Measurements from ENCODE around the gene PLPPR1.

PLPPR1 gene

GRCh38 chr9:101138509-101138908, 110.0 kb downstream of the PLPPR1 start:
- Mint-ChIP-seq H3K27me3 (no peaks in the 10 kb centered on the region), H3K27ac (ENCODE audit: low read depth) (no peak overlapping the region), H3K4me1 (no peaks in the 10 kb centered on the region), H3K4me3 (no peak overlapping the region), H3K36me3 (ENCODE audit: insufficient read depth) (no peaks in the 10 kb centered on the region), H3K9me3 (peaks cover 9% of the 10 kb centered on the region)
- DNase-seq (ENCODE audit: low spot score in 2 of 2) = no peak
- no peak for ATAC-seq (replicated peaks; ENCODE audit: extremely low read depth, poor library complexity, severe bottlenecking)

- DNase-seq (ENCODE audit: low spot score in 2 of 2) = no peak
- no peaks in the 10 kb centered on the region for H3K27me3 Mint-ChIP-seq
- no peak overlapping the region for H3K4me3 Mint-ChIP-seq
- no peak for ATAC-seq (replicated peaks; ENCODE audit: extremely low read depth, poor library complexity, severe bottlenecking)
- H3K27ac Mint-ChIP-seq (ENCODE audit: low read depth) = no peak overlapping the region
- peaks cover 9% of the 10 kb centered on the region for H3K9me3 Mint-ChIP-seq
- no peaks in the 10 kb centered on the region for H3K36me3 Mint-ChIP-seq (ENCODE audit: insufficient read depth)
- H3K4me1 Mint-ChIP-seq = no peaks in the 10 kb centered on the region
These were observed 110.6 kb downstream of the PLPPR1 start for GRCh38 chr9:101139082-101139481.

- Mint-ChIP-seq H3K4me3 (no peak overlapping the region), H3K27ac (ENCODE audit: low read depth) (no peak overlapping the region), H3K4me1 (no peaks in the 10 kb centered on the region), H3K36me3 (ENCODE audit: insufficient read depth) (no peaks in the 10 kb centered on the region), H3K9me3 (peaks cover 9% of the 10 kb centered on the region), H3K27me3 (no peaks in the 10 kb centered on the region)
- no peak for DNase-seq (ENCODE audit: low spot score in 2 of 2)
- ATAC-seq (replicated peaks; ENCODE audit: extremely low read depth, poor library complexity, severe bottlenecking) = no peak
These were observed 112.2 kb downstream of the PLPPR1 start for GRCh38 chr9:101140764-101141163.

GRCh38 chr9:101146508-101146907, 118.0 kb downstream of the PLPPR1 start:
- no peaks in the 10 kb centered on the region for H3K36me3 Mint-ChIP-seq (ENCODE audit: insufficient read depth)
- peaks cover 26% of the 10 kb centered on the region for H3K9me3 Mint-ChIP-seq
- no peak overlapping the region for H3K27ac Mint-ChIP-seq (ENCODE audit: low read depth)
- DNase-seq (ENCODE audit: low spot score in 2 of 2) (no peak), ATAC-seq (replicated peaks; ENCODE audit: extremely low read depth, poor library complexity, severe bottlenecking) (no peak)
- H3K27me3 Mint-ChIP-seq = no peaks in the 10 kb centered on the region
- H3K4me1 Mint-ChIP-seq = no peaks in the 10 kb centered on the region
- H3K4me3 Mint-ChIP-seq = no peak overlapping the region

GRCh38 chr9:101148344-101148743, 119.8 kb downstream of the PLPPR1 start:
- H3K4me1 Mint-ChIP-seq = no peaks in the 10 kb centered on the region
- DNase-seq (ENCODE audit: low spot score in 2 of 2) = no peak
- H3K27ac Mint-ChIP-seq (ENCODE audit: low read depth) = no peak overlapping the region
- ATAC-seq (replicated peaks; ENCODE audit: extremely low read depth, poor library complexity, severe bottlenecking) = no peak
- no peak overlapping the region for H3K4me3 Mint-ChIP-seq
- no peaks in the 10 kb centered on the region for H3K36me3 Mint-ChIP-seq (ENCODE audit: insufficient read depth)
- H3K27me3 Mint-ChIP-seq = no peaks in the 10 kb centered on the region
- H3K9me3 Mint-ChIP-seq = peaks cover 21% of the 10 kb centered on the region

GRCh38 chr9:101158361-101158760, 129.8 kb downstream of the PLPPR1 start:
- Mint-ChIP-seq H3K9me3 (peaks cover 9% of the 10 kb centered on the region), H3K4me1 (no peaks in the 10 kb centered on the region), H3K27me3 (no peaks in the 10 kb centered on the region), H3K36me3 (ENCODE audit: insufficient read depth) (no peaks in the 10 kb centered on the region), H3K4me3 (no peak overlapping the region), H3K27ac (ENCODE audit: low read depth) (no peak overlapping the region)
- no peak for DNase-seq (ENCODE audit: low spot score in 2 of 2)
- ATAC-seq (replicated peaks; ENCODE audit: extremely low read depth, poor library complexity, severe bottlenecking) = no peak

GRCh38 chr9:101162231-101162630, 133.7 kb downstream of the PLPPR1 start:
- Mint-ChIP-seq H3K4me3 (no peak overlapping the region), H3K9me3 (peaks cover 7% of the 10 kb centered on the region), H3K27me3 (no peaks in the 10 kb centered on the region), H3K27ac (ENCODE audit: low read depth) (no peak overlapping the region), H3K36me3 (ENCODE audit: insufficient read depth) (no peaks in the 10 kb centered on the region), H3K4me1 (no peaks in the 10 kb centered on the region)
- ATAC-seq (replicated peaks; ENCODE audit: extremely low read depth, poor library complexity, severe bottlenecking) (no peak), DNase-seq (ENCODE audit: low spot score in 2 of 2) (no peak)

GRCh38 chr9:101165131-101165530, 136.6 kb downstream of the PLPPR1 start:
- H3K4me3 Mint-ChIP-seq = no peak overlapping the region
- no peaks in the 10 kb centered on the region for H3K27me3 Mint-ChIP-seq
- H3K27ac Mint-ChIP-seq (ENCODE audit: low read depth) = no peak overlapping the region
- peaks cover 2% of the 10 kb centered on the region for H3K36me3 Mint-ChIP-seq (ENCODE audit: insufficient read depth)
- H3K4me1 Mint-ChIP-seq = no peaks in the 10 kb centered on the region
- DNase-seq (ENCODE audit: low spot score in 2 of 2) (no peak), ATAC-seq (replicated peaks; ENCODE audit: extremely low read depth, poor library complexity, severe bottlenecking) (no peak)
- peaks cover 8% of the 10 kb centered on the region for H3K9me3 Mint-ChIP-seq

GRCh38 chr9:101167490-101168134, 139.1 kb downstream of the PLPPR1 start:
- ATAC-seq (replicated peaks; ENCODE audit: extremely low read depth, poor library complexity, severe bottlenecking) (no peak), DNase-seq (ENCODE audit: low spot score in 2 of 2) (no peak)
- peaks cover 2% of the 10 kb centered on the region for H3K36me3 Mint-ChIP-seq (ENCODE audit: insufficient read depth)
- no peak overlapping the region for H3K4me3 Mint-ChIP-seq
- peaks cover 8% of the 10 kb centered on the region for H3K9me3 Mint-ChIP-seq
- H3K27ac Mint-ChIP-seq (ENCODE audit: low read depth) = no peak overlapping the region
- no peaks in the 10 kb centered on the region for H3K4me1 Mint-ChIP-seq
- no peaks in the 10 kb centered on the region for H3K27me3 Mint-ChIP-seq

GRCh38 chr9:101172616-101173015, 144.1 kb downstream of the PLPPR1 start:
- no peak for DNase-seq (ENCODE audit: low spot score in 2 of 2)
- H3K36me3 Mint-ChIP-seq (ENCODE audit: insufficient read depth) = peaks cover 2% of the 10 kb centered on the region
- no peaks in the 10 kb centered on the region for H3K4me1 Mint-ChIP-seq
- H3K27ac Mint-ChIP-seq (ENCODE audit: low read depth) = no peak overlapping the region
- H3K27me3 Mint-ChIP-seq = no peaks in the 10 kb centered on the region
- no peaks in the 10 kb centered on the region for H3K9me3 Mint-ChIP-seq
- no peak overlapping the region for H3K4me3 Mint-ChIP-seq
- no peak for ATAC-seq (replicated peaks; ENCODE audit: extremely low read depth, poor library complexity, severe bottlenecking)

- no peak for ATAC-seq (replicated peaks; ENCODE audit: extremely low read depth, poor library complexity, severe bottlenecking)
- H3K9me3 Mint-ChIP-seq = no peaks in the 10 kb centered on the region
- no peak overlapping the region for H3K4me3 Mint-ChIP-seq
- no peaks in the 10 kb centered on the region for H3K4me1 Mint-ChIP-seq
- no peaks in the 10 kb centered on the region for H3K27me3 Mint-ChIP-seq
- H3K27ac Mint-ChIP-seq (ENCODE audit: low read depth) = no peak overlapping the region
- DNase-seq (ENCODE audit: low spot score in 2 of 2) = no peak
- peaks cover 2% of the 10 kb centered on the region for H3K36me3 Mint-ChIP-seq (ENCODE audit: insufficient read depth)
These were observed 145.4 kb downstream of the PLPPR1 start for GRCh38 chr9:101173907-101174306.

GRCh38 chr9:101176384-101176783, 147.9 kb downstream of the PLPPR1 start:
- DNase-seq (ENCODE audit: low spot score in 2 of 2) = no peak
- H3K9me3 Mint-ChIP-seq = no peaks in the 10 kb centered on the region
- H3K4me1 Mint-ChIP-seq = no peaks in the 10 kb centered on the region
- H3K27ac Mint-ChIP-seq (ENCODE audit: low read depth) = no peak overlapping the region
- no peak overlapping the region for H3K4me3 Mint-ChIP-seq
- ATAC-seq (replicated peaks; ENCODE audit: extremely low read depth, poor library complexity, severe bottlenecking) = no peak
- H3K36me3 Mint-ChIP-seq (ENCODE audit: insufficient read depth) = no peaks in the 10 kb centered on the region
- no peaks in the 10 kb centered on the region for H3K27me3 Mint-ChIP-seq

GRCh38 chr9:101184813-101185278, 156.3 kb downstream of the PLPPR1 start:
- ATAC-seq (replicated peaks; ENCODE audit: extremely low read depth, poor library complexity, severe bottlenecking) = no peak
- H3K36me3 Mint-ChIP-seq (ENCODE audit: insufficient read depth) = no peaks in the 10 kb centered on the region
- no peak for DNase-seq (ENCODE audit: low spot score in 2 of 2)
- H3K9me3 Mint-ChIP-seq = peaks cover 6% of the 10 kb centered on the region
- H3K27me3 Mint-ChIP-seq = no peaks in the 10 kb centered on the region
- H3K4me3 Mint-ChIP-seq = no peak overlapping the region
- no peak overlapping the region for H3K27ac Mint-ChIP-seq (ENCODE audit: low read depth)
- H3K4me1 Mint-ChIP-seq = no peaks in the 10 kb centered on the region

Measured in central memory CD8-positive, alpha-beta T cell (primary cell).